T-helper 17 cell (primary cell): ENCODE measurements around the gene CNRIP1. TPM values are rescaled to one million over a fixed set of nuclear protein-coding genes. Genes with fewer than 3 reads are reported as not detected.

Source experiments
- ATAC-seq: fragments of 150-1000 bp; cut with Tn5 transposase; 2 replicates; pipeline ENCODE4 v1.10.0; 2021; ENCODE audit warnings: mild to moderate bottlenecking, moderate library complexity
- DNase-seq, 3 donors: peaks; one replicate each; pipeline versions ENCODE4 v3.0.0 to v3.0.0-alpha.2; 2020 to 2021
- H3K9me3 ChIP-seq: one replicate; pipeline ENCODE4 v1.7.0; 2013; ENCODE audit warnings: low read length, mild to moderate bottlenecking; ENCODE audit not compliant: control insufficient read depth, poor library complexity, severe bottlenecking
- H3K27ac Mint-ChIP-seq: one replicate; pipeline ENCODE4 v1.8.0; 2022; ENCODE audit warnings: mild to moderate bottlenecking, moderate library complexity, mixed read lengths
- H3K27me3 Mint-ChIP-seq: one replicate; pipeline ENCODE4 v1.8.0; 2022; ENCODE audit warnings: mixed read lengths
- H3K36me3 Mint-ChIP-seq: one replicate; pipeline ENCODE4 v1.8.0; 2022; ENCODE audit warnings: low read depth, mixed read lengths
- H3K4me1 Mint-ChIP-seq: one replicate; pipeline ENCODE4 v1.8.0; 2022; ENCODE audit warnings: mild to moderate bottlenecking, mixed read lengths
- H3K4me3 Mint-ChIP-seq: one replicate; pipeline ENCODE4 v1.8.0; 2022; ENCODE audit warnings: mild to moderate bottlenecking, moderate library complexity, mixed read lengths
- total RNA-seq, 4 donors: library from RNA in 2 of 4; stranded (reverse) in 2 of 4; gene quantifications; one replicate each; pipeline ENCODE4 v1.2.3 and lab custom pipeline; 2022 to 2026

Gene CNRIP1
- total RNA-seq, 2 donors from 2014 or later, result 0.17 TPM; not detected in 1

DNA sequence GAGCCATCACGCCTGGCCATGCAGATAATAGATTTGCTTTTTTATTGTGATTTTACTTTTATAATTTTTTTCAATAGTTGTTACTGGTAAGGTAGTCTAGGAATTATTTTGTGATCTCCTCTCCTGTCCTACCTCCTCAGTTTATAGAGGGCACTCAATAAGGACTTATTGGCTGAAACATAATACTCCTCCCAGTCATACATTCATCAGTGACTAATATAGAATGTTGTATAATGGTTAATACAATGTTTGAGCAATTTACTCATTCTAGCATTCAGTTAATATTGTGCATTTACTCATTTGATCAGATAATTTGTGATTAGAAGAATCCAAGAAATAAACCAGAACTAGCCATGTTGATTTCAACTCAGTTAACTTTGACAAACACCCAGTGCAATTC, 41.6 kb downstream of the CNRIP1 start:
- H3K4me1 Mint-ChIP-seq, result peaks cover 3% of the 10 kb centered on the region
- no peak overlapping the region for H3K27ac Mint-ChIP-seq
- no peak overlapping the region for H3K4me3 Mint-ChIP-seq
- peaks cover 27% of the 10 kb centered on the region for H3K27me3 Mint-ChIP-seq
- DNase-seq (no peak), ATAC-seq (no peak)
- H3K36me3 Mint-ChIP-seq, result no peaks in the 10 kb centered on the region
- H3K9me3 ChIP-seq, result no peaks in the 10 kb centered on the region

DNA sequence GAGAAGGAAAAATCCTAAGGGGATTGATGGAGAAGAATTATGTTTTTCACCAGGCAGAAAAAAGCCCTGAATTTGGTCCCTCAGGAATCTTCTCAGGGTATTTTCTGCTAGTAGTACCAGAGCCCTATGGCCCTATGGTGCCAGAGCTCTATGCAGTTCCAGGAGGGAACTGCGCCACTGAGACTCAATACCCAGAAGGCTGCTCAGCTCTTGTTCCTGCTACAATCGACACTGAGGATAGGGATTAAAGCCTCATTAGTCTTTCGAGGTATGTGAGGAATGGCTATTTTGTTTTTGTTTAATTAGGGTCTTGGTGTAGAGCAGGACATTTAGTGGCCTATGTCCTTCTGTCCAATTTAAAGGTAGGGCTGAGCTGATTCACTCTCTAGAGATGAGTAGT, 45.7 kb downstream of the CNRIP1 start:
- Mint-ChIP-seq H3K4me1 (no peaks in the 10 kb centered on the region), H3K27me3 (peaks cover 18% of the 10 kb centered on the region), H3K4me3 (no peak overlapping the region), H3K36me3 (no peaks in the 10 kb centered on the region), H3K27ac (no peak overlapping the region)
- H3K9me3 ChIP-seq, result no peaks in the 10 kb centered on the region
- ATAC-seq, result no peak
- DNase-seq, result no peak

DNA sequence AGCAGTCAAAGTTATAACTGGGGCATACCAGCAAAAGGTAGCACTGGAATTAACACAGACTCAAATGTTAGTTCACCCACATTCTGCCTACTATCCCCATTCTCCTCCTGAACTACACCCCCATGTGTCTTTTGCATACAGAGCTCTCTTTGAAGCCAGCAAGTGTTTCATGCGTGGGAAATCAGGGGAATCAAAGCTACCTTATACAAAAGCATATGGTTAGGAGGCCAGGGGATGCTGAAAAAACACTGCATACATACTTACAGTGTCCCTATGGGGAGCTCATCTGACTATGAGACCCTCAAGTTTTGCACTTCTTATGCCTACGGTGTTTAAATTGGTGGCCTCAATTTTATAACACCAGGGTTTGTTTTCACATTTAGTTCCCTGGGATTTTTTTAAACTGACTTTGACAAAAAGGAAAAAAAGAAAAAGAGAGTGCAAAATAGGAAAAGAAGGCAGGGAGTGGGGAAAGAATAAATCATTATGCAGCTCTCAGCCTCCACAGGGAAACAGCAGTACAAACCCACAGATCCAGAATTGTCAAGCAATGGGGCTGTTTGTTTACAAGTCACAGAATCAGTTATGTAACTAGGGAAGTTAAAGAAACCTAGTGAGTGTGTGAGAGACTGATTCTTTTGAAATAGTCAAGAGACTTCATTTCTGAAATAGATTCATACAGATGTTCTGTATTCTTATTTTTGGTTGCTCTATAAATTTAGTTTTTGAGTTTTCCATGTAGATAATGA, 47.3 kb downstream of the CNRIP1 start:
- H3K27ac Mint-ChIP-seq, result no peak overlapping the region
- no peak for ATAC-seq
- no peaks in the 10 kb centered on the region for H3K9me3 ChIP-seq
- H3K4me1 Mint-ChIP-seq, result no peaks in the 10 kb centered on the region
- H3K4me3 Mint-ChIP-seq, result no peak overlapping the region
- DNase-seq, result no peak
- H3K27me3 Mint-ChIP-seq, result peaks cover 16% of the 10 kb centered on the region
- H3K36me3 Mint-ChIP-seq, result no peaks in the 10 kb centered on the region

DNA sequence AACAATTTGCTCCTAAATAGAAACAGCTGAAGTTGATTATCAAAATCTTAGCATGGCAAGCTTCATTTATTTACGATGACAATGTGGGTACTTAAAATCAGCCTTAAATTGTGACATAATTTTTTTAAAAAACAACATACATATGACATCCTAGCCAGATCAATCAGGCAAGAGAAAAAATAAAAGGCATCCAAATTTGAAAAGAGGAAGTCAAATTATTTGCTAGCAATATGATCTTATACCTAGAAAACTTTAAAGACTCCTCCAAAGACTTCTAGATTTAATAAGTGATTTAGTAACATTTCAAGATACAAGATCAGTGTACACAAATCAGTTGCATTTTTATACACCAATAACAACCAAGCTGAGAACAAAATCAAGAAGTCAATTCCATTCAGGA, 53.1 kb downstream of the CNRIP1 start:
- ATAC-seq (no peak), DNase-seq (no peak)
- peaks cover 2% of the 10 kb centered on the region for H3K4me1 Mint-ChIP-seq
- H3K27ac Mint-ChIP-seq, result no peak overlapping the region
- no peak overlapping the region for H3K4me3 Mint-ChIP-seq
- H3K36me3 Mint-ChIP-seq, result no peaks in the 10 kb centered on the region
- peaks cover 4% of the 10 kb centered on the region for H3K27me3 Mint-ChIP-seq
- no peaks in the 10 kb centered on the region for H3K9me3 ChIP-seq

DNA sequence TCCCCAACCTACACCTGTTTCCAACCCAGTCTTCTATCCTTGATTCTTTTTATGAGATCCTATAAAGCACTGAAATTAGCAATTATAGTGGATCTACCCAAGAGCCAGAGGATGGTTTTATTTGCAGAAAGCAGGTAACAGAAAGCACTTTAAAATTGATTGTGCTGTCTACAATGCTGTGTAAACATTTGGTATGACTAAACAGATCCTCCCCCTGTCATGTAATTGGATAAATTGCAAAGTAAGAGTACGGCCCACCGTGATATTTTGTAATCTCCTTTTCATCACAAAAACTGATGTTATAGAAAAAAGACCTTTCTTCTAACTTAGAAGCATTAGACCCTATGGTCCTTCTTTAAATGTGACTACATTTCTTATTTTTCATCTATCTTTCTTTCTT, 56.1 kb downstream of the CNRIP1 start:
- H3K4me1 Mint-ChIP-seq, result peaks cover 2% of the 10 kb centered on the region
- no peak overlapping the region for H3K27ac Mint-ChIP-seq
- ATAC-seq, result no peak
- H3K9me3 ChIP-seq, result no peaks in the 10 kb centered on the region
- H3K4me3 Mint-ChIP-seq, result no peak overlapping the region
- H3K27me3 Mint-ChIP-seq, result peaks cover 4% of the 10 kb centered on the region
- no peak for DNase-seq
- no peaks in the 10 kb centered on the region for H3K36me3 Mint-ChIP-seq

DNA sequence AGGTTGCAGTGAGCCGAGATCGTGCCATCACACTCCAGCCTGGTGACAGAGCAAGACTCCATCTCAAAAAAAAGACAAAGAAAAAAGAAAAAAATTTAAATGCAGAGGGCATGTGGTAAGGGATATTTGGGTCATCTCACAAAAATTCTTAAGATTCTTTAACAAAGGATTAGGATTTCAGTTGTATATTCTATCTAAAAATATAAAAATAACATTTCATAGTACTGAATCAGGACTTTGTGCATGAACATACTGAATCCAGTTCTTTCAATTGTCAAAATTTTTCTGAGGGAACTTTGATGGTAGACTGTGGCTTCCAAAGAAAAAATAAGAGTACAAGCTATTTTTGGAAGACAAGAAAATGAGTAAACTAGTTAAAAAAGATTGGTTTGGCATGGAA, 60.9 kb downstream of the CNRIP1 start:
- DNase-seq, result no peak
- H3K27ac Mint-ChIP-seq, result no peak overlapping the region
- no peak for ATAC-seq
- H3K36me3 Mint-ChIP-seq, result no peaks in the 10 kb centered on the region
- H3K4me3 Mint-ChIP-seq, result no peak overlapping the region
- peaks cover 16% of the 10 kb centered on the region for H3K4me1 Mint-ChIP-seq
- H3K9me3 ChIP-seq, result no peaks in the 10 kb centered on the region
- H3K27me3 Mint-ChIP-seq, result no peaks in the 10 kb centered on the region

DNA sequence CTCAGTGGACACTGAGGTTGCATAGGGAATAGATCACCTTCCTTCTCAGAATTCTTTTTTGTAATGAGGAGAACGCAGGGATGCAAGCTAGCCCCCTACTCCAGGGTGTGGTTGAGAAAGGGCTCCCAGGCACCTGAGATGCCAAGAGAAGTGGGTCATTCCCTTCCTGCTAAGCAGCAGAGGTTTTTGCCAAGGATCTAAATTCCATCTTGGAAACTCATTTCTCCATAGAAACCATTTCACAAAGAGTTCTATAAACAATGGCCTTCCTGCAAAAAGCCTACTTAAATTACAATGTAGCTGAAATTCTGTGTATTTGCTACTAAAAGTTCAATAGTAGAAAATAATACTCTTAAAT, 63.7 kb downstream of the CNRIP1 start:
- Mint-ChIP-seq H3K27ac (no peak overlapping the region), H3K36me3 (peaks cover 6% of the 10 kb centered on the region), H3K27me3 (no peaks in the 10 kb centered on the region), H3K4me1 (peaks cover 30% of the 10 kb centered on the region), H3K4me3 (no peak overlapping the region)
- ATAC-seq, result no peak
- no peaks in the 10 kb centered on the region for H3K9me3 ChIP-seq
- no peak for DNase-seq

DNA sequence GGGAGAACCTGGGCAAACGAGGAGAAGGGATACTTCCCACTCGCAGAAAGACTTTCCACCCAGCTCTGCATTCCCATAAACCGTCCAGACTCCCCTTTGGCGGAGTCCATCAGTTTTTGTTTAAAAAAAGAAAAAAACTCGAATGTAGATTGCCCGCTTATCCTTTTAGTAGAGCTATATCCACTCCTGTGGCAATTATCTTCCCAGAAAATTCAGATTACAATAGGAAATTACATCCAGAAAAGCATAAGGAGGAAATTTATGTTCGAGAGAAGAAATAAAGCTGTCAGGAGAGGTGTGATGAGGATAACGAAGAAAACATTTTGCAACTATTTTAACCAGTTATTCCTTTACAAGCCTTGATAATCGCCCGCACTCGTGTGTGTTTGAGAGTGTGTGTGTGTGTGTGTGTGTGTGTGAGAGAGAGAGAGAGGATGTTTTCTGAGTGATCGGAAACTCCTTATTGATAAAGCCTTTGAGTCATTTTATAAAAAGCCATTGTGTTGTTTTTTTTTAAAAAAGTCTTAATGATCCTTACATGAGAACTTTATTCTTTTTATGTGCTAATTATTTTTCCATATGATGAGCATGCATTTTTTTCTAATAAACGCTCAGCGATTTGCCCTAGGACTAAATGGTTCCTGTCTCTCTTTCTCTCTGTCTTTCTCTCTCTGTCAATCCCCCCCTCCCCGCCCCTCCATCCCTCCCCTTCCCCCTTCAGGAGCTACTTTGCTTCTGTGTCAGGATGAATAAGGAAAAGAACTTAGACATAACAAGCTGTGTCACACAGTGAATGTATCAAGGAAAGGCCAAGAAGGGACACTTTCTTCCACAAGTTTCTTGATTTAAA, 66.3 kb downstream of the CNRIP1 start:
- ATAC-seq (no peak), DNase-seq (peak in 2 of 3 donors; percentile 17 to 18)
- no peak overlapping the region for H3K27ac Mint-ChIP-seq
- no peaks in the 10 kb centered on the region for H3K9me3 ChIP-seq
- H3K4me1 Mint-ChIP-seq, result peaks cover 42% of the 10 kb centered on the region
- peak overlapping the region; percentile 99 for H3K4me3 Mint-ChIP-seq
- peaks cover 7% of the 10 kb centered on the region for H3K36me3 Mint-ChIP-seq
- H3K27me3 Mint-ChIP-seq, result no peaks in the 10 kb centered on the region

DNA sequence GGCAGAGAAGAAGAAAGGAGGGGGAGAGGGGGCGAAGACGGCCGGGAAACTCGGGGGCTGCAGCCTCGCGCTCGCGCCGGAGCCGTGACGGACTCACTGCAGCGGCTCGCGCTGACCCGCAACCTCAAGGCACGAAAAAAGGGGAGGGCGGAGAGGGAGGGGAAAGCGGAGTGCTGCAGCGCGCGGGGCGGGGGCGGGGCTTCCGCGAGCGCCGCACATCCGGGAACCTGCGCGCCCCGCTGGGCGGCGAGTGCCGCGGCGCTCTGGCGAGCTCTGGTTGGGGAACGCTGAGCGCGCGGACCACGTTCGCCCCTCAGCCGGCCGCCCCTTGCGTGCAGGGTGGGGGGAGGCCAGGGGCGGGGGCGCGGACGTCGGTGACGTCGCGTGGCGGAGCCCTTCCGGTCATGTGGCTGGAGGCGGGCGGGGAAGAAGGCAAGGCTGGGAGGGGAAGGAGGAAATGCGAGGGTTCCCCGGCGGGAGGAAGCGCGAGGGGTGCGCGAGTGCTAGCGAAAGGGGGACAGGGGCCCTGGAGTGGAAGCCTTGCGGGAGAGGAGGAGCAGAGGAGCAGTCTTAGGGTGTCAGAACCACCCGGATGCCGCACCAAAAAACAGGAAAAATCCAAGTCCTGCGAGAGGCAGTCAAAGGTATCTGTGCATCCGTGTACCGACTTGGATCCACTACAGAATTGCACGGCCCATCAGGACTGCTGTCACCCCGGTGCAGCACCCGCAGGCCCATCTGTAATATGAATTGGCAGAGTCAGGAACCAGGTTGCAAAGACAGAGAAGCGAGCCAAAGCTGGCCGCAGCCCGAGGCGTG, 67.1 kb downstream of the CNRIP1 start, which contains the start of gene PPP3R1:
PPP3R1 (minus strand) TSS at position 133 of the 819 bp plus-strand sequence. CDS start 405 bp downstream, outside the sequence.
- peak; percentile 81 for ATAC-seq
- peak; percentile 83 to 94 (median 92) for DNase-seq
- peaks cover 42% of the 10 kb centered on the region for H3K4me1 Mint-ChIP-seq
- H3K27ac Mint-ChIP-seq, result no peak within 1 kb of the TSS
- peak within 1 kb of the TSS; percentile 99 for H3K4me3 Mint-ChIP-seq
- H3K36me3 Mint-ChIP-seq, result peaks cover 7% of the 10 kb centered on the region
- H3K9me3 ChIP-seq, result no peaks in the 10 kb centered on the region
- no peaks in the 10 kb centered on the region for H3K27me3 Mint-ChIP-seq

DNA sequence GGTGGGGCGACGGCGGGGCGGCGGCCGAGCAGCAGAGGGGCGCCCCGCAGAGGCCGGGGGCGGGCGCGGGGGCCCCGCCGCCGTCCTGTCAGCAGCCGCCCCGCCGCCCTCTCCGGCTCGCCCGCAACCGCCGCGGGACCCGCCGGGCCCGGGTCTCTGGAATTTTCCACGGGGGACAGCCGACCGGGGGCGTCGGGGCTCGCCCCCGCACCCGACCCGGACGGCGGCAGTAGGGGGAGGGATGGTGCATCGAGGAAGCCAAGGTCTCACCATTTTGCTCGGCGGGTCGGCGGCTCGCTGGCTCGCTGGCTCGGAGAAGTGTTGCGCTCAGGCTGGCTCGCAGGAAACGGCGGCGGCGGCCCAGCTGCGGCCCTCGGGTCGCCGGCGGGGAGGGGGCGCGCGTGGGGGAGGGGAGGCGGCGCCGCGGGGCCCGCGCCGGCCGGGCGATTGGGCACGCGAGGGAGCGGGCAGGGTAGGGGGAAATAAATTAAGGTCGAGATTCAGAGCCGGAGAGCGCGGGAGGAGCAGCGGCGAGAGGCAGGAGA, 67.8 kb downstream of the CNRIP1 start:
- DNase-seq, result peak; percentile 18 to 37 (median 36)
- no peaks in the 10 kb centered on the region for H3K9me3 ChIP-seq
- H3K36me3 Mint-ChIP-seq, result peaks cover 7% of the 10 kb centered on the region
- ATAC-seq, result no peak
- peak overlapping the region; percentile 99 for H3K4me3 Mint-ChIP-seq
- H3K4me1 Mint-ChIP-seq, result peaks cover 42% of the 10 kb centered on the region
- H3K27ac Mint-ChIP-seq, result no peak overlapping the region
- no peaks in the 10 kb centered on the region for H3K27me3 Mint-ChIP-seq

DNA sequence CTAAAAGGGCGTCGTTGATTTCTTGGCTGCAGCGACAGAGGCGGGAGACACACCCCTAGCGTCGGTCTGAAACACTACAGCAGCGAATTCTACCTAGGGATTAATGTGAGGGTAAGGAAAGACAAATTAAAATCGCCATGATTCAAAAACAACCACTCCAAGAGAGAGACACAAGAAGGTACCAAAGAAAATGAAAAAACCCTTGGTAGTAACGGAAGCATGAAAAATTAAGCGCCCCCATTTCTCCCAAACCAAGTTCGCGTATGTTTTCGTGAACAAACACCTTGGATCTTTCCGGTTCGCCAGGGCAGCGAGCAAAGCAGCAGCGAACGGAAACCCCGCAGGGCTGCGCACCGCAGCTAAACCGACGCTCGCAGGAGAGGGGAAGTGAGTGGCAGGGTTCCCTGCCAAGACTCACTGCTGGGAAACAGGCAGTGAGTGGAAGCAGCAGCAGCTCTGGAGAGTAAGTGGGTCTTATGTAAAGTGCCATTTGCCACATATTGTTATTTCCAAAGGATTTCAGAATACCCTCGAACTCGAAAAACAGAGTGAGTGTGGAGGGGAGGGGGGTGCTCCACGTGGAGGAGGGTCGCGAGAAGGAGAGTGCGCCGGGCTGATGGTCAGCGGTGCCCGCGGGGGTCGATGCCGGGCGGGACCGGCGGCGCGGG, 68.4 kb downstream of the CNRIP1 start:
- Mint-ChIP-seq H3K4me1 (peaks cover 39% of the 10 kb centered on the region), H3K27me3 (no peaks in the 10 kb centered on the region), H3K27ac (no peak overlapping the region), H3K4me3 (peak overlapping the region; percentile 99), H3K36me3 (peaks cover 7% of the 10 kb centered on the region)
- DNase-seq, result peak; percentile 52 to 69 (median 62)
- H3K9me3 ChIP-seq, result no peaks in the 10 kb centered on the region
- peak; percentile 74 for ATAC-seq

DNA sequence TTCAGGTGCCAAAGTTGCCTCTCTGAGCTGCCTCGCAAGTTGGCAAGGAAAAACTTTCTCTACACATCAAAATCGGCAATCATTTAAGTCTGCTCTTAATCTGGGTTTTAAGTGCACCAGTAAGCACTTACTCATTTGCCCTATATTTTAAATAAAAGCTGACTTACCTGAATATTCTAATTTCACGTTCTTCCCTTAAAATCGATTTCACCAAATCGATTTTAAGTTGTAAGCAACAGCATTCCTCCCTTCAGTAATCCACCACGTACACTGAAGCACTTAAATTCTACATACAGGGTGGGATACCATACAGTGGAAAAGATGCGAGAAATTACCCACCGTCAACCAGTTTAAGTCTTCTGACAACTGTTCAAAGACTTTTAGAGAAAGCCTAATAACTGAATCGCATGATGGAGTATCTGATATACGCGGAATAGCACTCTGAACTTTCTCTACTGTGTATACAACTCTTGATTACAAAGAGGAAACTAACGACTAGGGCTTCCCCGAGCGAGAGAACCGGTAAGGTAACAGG, 69.0 kb downstream of the CNRIP1 start:
- Mint-ChIP-seq H3K4me3 (peak overlapping the region; percentile 99), H3K4me1 (peaks cover 35% of the 10 kb centered on the region), H3K27me3 (no peaks in the 10 kb centered on the region), H3K27ac (no peak overlapping the region), H3K36me3 (peaks cover 7% of the 10 kb centered on the region)
- no peaks in the 10 kb centered on the region for H3K9me3 ChIP-seq
- no peak for ATAC-seq
- DNase-seq, result no peak
